SKM-1 treated with dmso at 0.1 percent for 144 hours (cell line): ENCODE results near the gene CRNKL1.

Experiments
- DNase-seq: peaks from one replicate; lab custom pipeline; 2025; ENCODE audit not compliant: unreplicated experiment; lab: John Stamatoyannopoulos, UW

The CRNKL1 gene

GRCh38 chr20:20063941-20064702 is 11.9 kb upstream of the CRNKL1 start:
- no peak for DNase-seq

DNA sequence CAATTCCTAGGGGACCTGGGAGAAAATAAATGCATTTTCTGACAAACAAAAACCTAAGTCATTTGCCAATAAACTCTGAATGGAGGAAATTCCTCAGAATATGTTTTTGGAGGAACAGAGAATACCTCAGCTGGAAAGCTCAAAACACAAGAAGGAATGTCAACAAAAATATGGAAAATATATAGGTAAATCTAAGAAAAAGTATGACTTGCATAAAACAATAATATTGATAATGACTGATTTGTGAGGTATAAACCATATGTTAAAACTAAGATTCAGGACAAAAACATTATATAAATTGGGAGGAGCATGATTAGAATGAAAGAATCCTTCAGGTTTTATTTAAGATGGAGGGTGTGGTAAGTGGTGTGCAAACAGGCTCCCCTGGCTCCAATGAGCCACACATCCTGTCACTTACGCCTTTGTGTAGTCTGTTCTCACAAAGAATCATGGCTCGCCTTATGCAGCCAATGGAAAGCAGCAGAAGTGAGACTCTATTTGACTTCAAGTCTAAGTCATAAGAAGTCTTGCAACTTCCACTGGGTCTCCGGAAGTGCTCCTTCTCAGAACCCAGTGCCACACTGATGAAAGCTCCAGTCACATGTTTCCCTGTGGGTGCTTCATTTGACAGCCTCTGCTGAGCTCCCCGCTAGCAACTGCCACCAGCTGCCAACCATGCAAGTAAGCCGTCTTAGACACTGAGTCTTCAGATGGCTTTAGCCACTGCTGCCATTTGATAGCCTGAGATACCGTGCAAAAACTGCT is 8.2 kb upstream of the CRNKL1 start:
- no peak for DNase-seq

GRCh38 chr20:20051767-20052073 is 546 bp downstream of the CRNKL1 start:
- no peak for DNase-seq

- no peak for DNase-seq
These were observed 12.4 kb downstream of the CRNKL1 start for GRCh38 chr20:20039752-20040387.

DNA sequence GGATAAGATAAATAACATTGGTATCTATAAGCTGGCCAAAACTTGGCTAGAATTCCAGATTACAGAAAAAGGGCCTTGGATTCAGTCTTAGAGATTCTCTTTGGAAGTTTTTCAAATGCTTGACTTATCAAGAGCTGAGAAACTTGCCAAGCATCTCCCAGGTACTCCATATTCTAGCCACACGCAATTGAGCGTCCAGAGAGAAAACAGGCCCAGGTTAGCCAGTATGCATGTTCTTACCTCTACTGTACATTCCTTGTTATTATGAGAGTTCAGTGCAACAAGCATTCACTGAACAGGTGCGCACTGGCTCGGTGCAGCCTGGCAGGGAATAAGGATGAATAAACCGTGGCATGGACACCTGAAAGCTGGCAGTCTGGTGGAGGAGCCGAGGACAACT is 13.7 kb downstream of the CRNKL1 start:
- DNase-seq: no peak

DNA sequence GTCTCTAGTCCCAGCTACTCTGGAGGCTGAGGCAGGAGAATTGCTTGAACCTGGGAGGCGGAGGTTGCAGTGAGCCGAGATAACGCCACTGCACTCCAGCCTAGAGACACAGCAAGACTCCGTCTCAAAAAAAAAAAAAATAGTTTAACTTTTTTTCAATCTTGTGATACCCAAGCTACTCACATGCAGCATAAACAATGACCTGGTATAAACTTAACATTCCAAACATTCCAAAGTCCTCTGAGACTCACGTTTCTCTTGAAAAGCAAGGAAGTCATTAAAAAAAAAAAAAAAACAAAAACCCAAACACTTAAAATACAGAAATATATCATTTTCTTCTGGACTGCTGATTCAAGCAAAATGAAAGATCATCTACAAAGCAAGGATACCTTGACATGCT is 14.3 kb downstream of the CRNKL1 start:
- no peak for DNase-seq

- no peak for DNase-seq
These were observed 15.5 kb downstream of the CRNKL1 start for GRCh38 chr20:20036756-20037155.

DNA sequence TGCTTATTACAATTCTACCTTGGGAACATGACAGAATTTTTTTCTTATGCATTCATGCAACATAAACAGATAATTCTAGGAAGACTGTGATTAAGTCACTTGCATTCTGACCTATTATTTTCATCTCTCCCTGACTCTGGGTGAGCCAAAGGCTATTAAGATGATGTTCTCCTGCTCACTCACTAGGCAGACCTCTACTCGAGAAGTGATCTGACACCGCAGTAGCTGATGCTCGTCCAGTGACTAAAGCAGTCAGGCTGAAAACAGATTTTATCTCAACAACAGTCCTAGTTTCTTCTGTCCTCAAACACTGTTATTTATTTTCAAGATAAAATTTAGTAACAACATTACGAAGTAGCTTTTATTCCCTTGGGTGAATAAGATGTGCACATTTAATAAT is 17.8 kb downstream of the CRNKL1 start:
- DNase-seq: no peak

GRCh38 chr20:20031790-20032189 is 20.5 kb downstream of the CRNKL1 start:
- no peak for DNase-seq

- DNase-seq: no peak
These were observed 25.0 kb downstream of the CRNKL1 start for GRCh38 chr20:20027284-20027683.

- DNase-seq: no peak
These were observed 27.3 kb downstream of the CRNKL1 start for GRCh38 chr20:20024942-20025341.

DNA sequence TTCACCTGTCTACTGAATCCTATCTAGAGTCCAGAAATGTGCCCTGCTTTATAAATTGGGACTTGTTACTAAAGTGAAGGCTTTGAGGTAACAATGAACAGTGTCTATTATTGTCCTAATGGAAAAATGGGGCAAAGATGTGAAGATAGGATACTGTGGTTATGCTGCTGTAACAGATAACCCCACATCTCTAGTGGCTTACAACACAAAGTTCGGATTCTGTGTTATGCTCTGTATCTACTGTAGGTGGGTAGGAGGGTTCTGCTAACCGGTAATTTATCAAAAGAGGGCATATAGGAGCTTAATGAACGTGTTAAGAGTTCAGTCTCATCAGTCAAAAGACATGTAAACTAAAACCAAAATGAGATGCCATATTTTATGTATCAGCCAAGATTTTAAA is 28.9 kb downstream of the CRNKL1 start:
- DNase-seq: no peak

DNA sequence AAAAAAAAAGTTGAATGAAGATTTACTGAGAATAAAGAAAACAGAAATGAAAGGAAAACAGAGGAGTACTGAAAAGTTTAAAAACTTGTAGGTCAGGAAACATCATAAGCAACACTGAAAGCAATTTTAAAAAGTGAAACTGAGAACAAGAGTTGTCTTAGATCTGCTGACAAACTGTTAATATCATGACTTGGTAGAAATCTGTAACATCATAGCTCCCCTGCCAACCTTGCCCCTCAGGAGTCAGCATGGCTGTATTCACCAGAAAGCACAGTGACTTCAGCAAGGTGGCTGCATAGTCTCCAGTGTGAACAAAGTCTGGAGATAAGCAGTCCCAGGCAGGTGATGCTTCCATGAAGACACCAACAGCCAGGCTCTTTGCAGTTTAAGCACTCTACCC is 29.8 kb downstream of the CRNKL1 start:
- DNase-seq: no peak

- no peak for DNase-seq
These were observed 30.4 kb downstream of the CRNKL1 start for GRCh38 chr20:20021835-20022234.

- DNase-seq: no peak
These were observed 31.4 kb downstream of the CRNKL1 start for GRCh38 chr20:20020908-20021307.

- DNase-seq: no peak
These were observed 33.1 kb downstream of the CRNKL1 start for GRCh38 chr20:20019123-20019522.

- peak; percentile 15 for DNase-seq
These were observed 33.9 kb downstream of the CRNKL1 start for GRCh38 chr20:20018366-20018765.

- DNase-seq: no peak
These were observed 34.5 kb downstream of the CRNKL1 start for GRCh38 chr20:20017844-20018185.

GRCh38 chr20:20017001-20017843 is 35.0 kb downstream of the CRNKL1 start, which contains the start of gene NAA20:
Gene NAA20 (plus strand): TSS chr20:20017362. CDS start chr20:20017397, 35 bp downstream.
- peak; percentile 91 for DNase-seq

- DNase-seq: peak; percentile 7
These were observed 37.6 kb downstream of the CRNKL1 start for GRCh38 chr20:20014659-20015058.

- no peak for DNase-seq
These were observed 39.7 kb downstream of the CRNKL1 start for GRCh38 chr20:20012541-20012940.
